Posterior vena cava (tissue), 2 donors: ENCODE measurements around the gene ASIC3. TPM values are rescaled to one million over a fixed set of nuclear protein-coding genes. Genes with fewer than 3 reads are reported as not detected.
A peak's percentile ranks its signal among the peaks of the same experiment; 100 is the strongest.
"Not testable (repeated sequence)": the region's sequence is repeated elsewhere in the genome, so short reads cannot be mapped to it uniquely, and the experiment has no call there.

Source experiments
- DNase-seq: peaks from one replicate; pipeline ENCODE4 v3.0.0-alpha.2; 2020; ENCODE audit warnings: low spot score
- intact Hi-C, 2 donors: fragments of 100-400 bp; cut with DNase I; formaldehyde crosslinking; loops; one replicate each; pipeline versions ENCODE4 v1.14.1 to v1.14.2; 2022 to 2023
- total RNA-seq, 2 donors: library from RNA; stranded (reverse); fragmentation: NEBNext Ultra II Directional; extraction: Animal tissue kit (Norgen Biotek cat#: 25700); gene quantifications; one replicate each; pipeline ENCODE4 v1.2.1, GENCODE V29; 2021
- donor health status: DM: yes; HTN: yes; CAD: no.
- donor health status: DM: yes; HTN: yes; CAD: no.

Gene ASIC3
- total RNA-seq, 2 donors from 2014 or later, result 1.4 to 1.5 TPM

GRCh38 chr7:151012911-151013347 is 35.4 kb upstream of the ASIC3 start:
- intact Hi-C loops, result no loop called here

GRCh38 chr7:151013356-151013732 is 35.0 kb upstream of the ASIC3 start:
- intact Hi-C loops, result no loop called here

More at GRCh38 chr7:151012911-151013347, 35.4 kb upstream of the ASIC3 start:
- DNase-seq, result no peak

GRCh38 chr7:151013733-151014497 is 34.4 kb upstream of the ASIC3 start:
- peak; percentile 92 for DNase-seq

More at GRCh38 chr7:151013356-151013732, 35.0 kb upstream of the ASIC3 start:
- DNase-seq, result no peak

GRCh38 chr7:151014950-151015349 is 33.4 kb upstream of the ASIC3 start:
- intact Hi-C loops, result loop anchor here in 1 of 2 donors (5.0 kb wide), 1 partner anchor 102 kb away; no protein-coding TSS in a partner anchor
- no peak for DNase-seq

More at GRCh38 chr7:151013733-151014497, 34.4 kb upstream of the ASIC3 start:
- intact Hi-C loops, result no loop called here

- intact Hi-C loops, result loop anchor here in 1 of 2 donors (5.0 kb wide), 1 partner anchor 101 kb away; no protein-coding TSS in a partner anchor
- DNase-seq, result no peak
Measured at GRCh38 chr7:151015967-151016366, 32.4 kb upstream of the ASIC3 start.

- DNase-seq, result no peak
- intact Hi-C loops, result loop anchor here in 1 of 2 donors (5.0 kb wide), 1 partner anchor 101 kb away; no protein-coding TSS in a partner anchor
Measured at GRCh38 chr7:151016505-151016904, 31.8 kb upstream of the ASIC3 start.

- intact Hi-C loops, result loop anchor here in 1 of 2 donors (5.0 kb wide), 1 partner anchor 100 kb away; no protein-coding TSS in a partner anchor
- DNase-seq, result no peak
Measured at GRCh38 chr7:151016942-151017341, 31.4 kb upstream of the ASIC3 start.

- DNase-seq, result no peak
Measured at GRCh38 chr7:151017370-151017952, 30.9 kb upstream of the ASIC3 start.

GRCh38 chr7:151017953-151018420 is 30.3 kb upstream of the ASIC3 start:
- intact Hi-C loops, result loop anchor here in 1 of 2 donors (5.0 kb wide), 1 partner anchor 99 kb away; no protein-coding TSS in a partner anchor
- DNase-seq, result peak; percentile 92

More at GRCh38 chr7:151017370-151017952, 30.9 kb upstream of the ASIC3 start:
- intact Hi-C loops, result loop anchor here in 1 of 2 donors (5.0 kb wide), 1 partner anchor 100 kb away; no protein-coding TSS in a partner anchor

GRCh38 chr7:151018421-151019129 is 29.8 kb upstream of the ASIC3 start:
- DNase-seq, result no peak
- intact Hi-C loops, result loop anchor here in 1 of 2 donors (5.0 kb wide), 1 partner anchor 99 kb away; no protein-coding TSS in a partner anchor

GRCh38 chr7:151019130-151019447 is 29.2 kb upstream of the ASIC3 start:
- DNase-seq, result no peak
- intact Hi-C loops, result loop anchor here in 1 of 2 donors (5.0 kb wide), 1 partner anchor 98 kb away; no protein-coding TSS in a partner anchor

GRCh38 chr7:151020231-151020630 is 28.1 kb upstream of the ASIC3 start:
- intact Hi-C loops, result no loop called here

GRCh38 chr7:151023232-151023631 is 25.1 kb upstream of the ASIC3 start:
- DNase-seq, result no peak
- intact Hi-C loops, result no loop called here

More at GRCh38 chr7:151020231-151020630, 28.1 kb upstream of the ASIC3 start:
- DNase-seq, result no peak

GRCh38 chr7:151024435-151025056 is 23.8 kb upstream of the ASIC3 start, which contains the start of gene ATG9B:
ATG9B (minus strand) TSS chr7:151024494; CDS start chr7:151024423, 71 bp downstream.
- intact Hi-C loops, result no loop called here
- DNase-seq, result no peak

GRCh38 chr7:151025924-151026671 is 22.2 kb upstream of the ASIC3 start:
- intact Hi-C loops, result no loop called here
- DNase-seq, result no peak

- DNase-seq, intact Hi-C loops: not testable (repeated sequence)
Measured at GRCh38 chr7:151026771-151027727, 21.3 kb upstream of the ASIC3 start.

- intact Hi-C loops, DNase-seq: not testable (repeated sequence)
Measured at GRCh38 chr7:151027728-151028130, 20.6 kb upstream of the ASIC3 start.
